GM12873 (cell line): Measurements from ENCODE around the gene ZNF620.

ENCODE experiments used
- CTCF ChIP-seq: IDR thresholded peaks from 2 replicates; pipeline ENCODE4 v1.5.1; 2012; ENCODE audit warnings: low read depth, mild to moderate bottlenecking, moderate library complexity, low read length, control low read depth; ENCODE audit not compliant: insufficient read depth; ENCODE audit errors: missing control alignments

ZNF620 gene

GRCh38 chr3:40487172-40487571, 18.7 kb upstream of the ZNF620 start:
- no peak for TF ChIP-seq CTCF

GRCh38 chr3:40490916-40491315, 14.9 kb upstream of the ZNF620 start:
- TF ChIP-seq CTCF, result no peak

- TF ChIP-seq CTCF, result no peak
These were observed 11.1 kb upstream of the ZNF620 start for GRCh38 chr3:40494698-40495097.

- TF ChIP-seq CTCF, result no peak
These were observed 8.6 kb upstream of the ZNF620 start for GRCh38 chr3:40497288-40497687.

- TF ChIP-seq CTCF, result no peak
These were observed 5.9 kb upstream of the ZNF620 start for GRCh38 chr3:40499952-40500351.

GRCh38 chr3:40502034-40502433, 3.8 kb upstream of the ZNF620 start:
- TF ChIP-seq CTCF, result no peak

- TF ChIP-seq CTCF, result no peak
These were observed 1.0 kb upstream of the ZNF620 start for GRCh38 chr3:40504636-40505430.
